Testis (tissue), 2 donors: ENCODE data around the gene KHDRBS2.

ENCODE experiments used
- CTCF ChIP-seq, 3 experiments: fragments of 450-650 bp in 2 of 3; fragments of 200-600 bp in 1 of 3; sonication (generic) in 1 of 3; IDR thresholded peaks; one replicate each; pipeline ENCODE4 v1.5.1; 2016 to 2019; ENCODE audit warnings: antibody characterized with exemption in 3 of 3, mild to moderate bottlenecking in 2 of 3, moderate library complexity in 1 of 3
- POLR2A ChIP-seq: fragments of 450-650 bp; IDR thresholded peaks from one replicate; pipeline ENCODE4 v1.6.1; 2017; ENCODE audit warnings: antibody characterized with exemption, mild to moderate bottlenecking, moderate library complexity

- no peak for TF ChIP-seq CTCF (IDR thresholded peaks at IDR 0.05)
- TF ChIP-seq POLR2A = no peak
Measured at GRCh38 chr6:61886608-61887259, 399.3 kb downstream of the KHDRBS2 start.
